Stimulated activated naive B cell treated with anti-CD40 and anti-IgM and Interleukin-4, amounts not matched to agents 10 μg/mL and 1 μg/mL and 100 μg/mL, for 72 hours (primary cell): Measurements from ENCODE around the gene PPP4R3A.
"Not testable (repeated sequence)": the region's sequence is repeated elsewhere in the genome, so short reads cannot be mapped to it uniquely, and the experiment has no call there.

Source experiments
- ATAC-seq, 2 donors: fragments of 150-1000 bp; cut with Tn5 transposase; replicated peaks; 2 replicates each; pipeline ENCODE4 v1.10.0; 2021; ENCODE audit warnings: moderate library complexity in 1 of 2
- DNase-seq: peaks from one replicate; pipeline ENCODE4 v3.0.0; 2021
- H3K27ac Mint-ChIP-seq: one replicate; pipeline ENCODE4 v1.8.0; 2022; ENCODE audit warnings: mild to moderate bottlenecking, mixed read lengths
- H3K27me3 Mint-ChIP-seq, 2 donors: one replicate each; pipeline ENCODE4 v1.8.0; 2022; ENCODE audit warnings: mixed read lengths in 2 of 2
- H3K36me3 Mint-ChIP-seq, 2 donors: one replicate each; pipeline ENCODE4 v1.8.0; 2022; ENCODE audit warnings: mixed read lengths in 2 of 2, mild to moderate bottlenecking in 1 of 2
- H3K4me1 Mint-ChIP-seq, 2 donors: one replicate each; pipeline ENCODE4 v1.8.0; 2022; ENCODE audit warnings: mixed read lengths in 2 of 2, mild to moderate bottlenecking in 1 of 2
- H3K4me3 Mint-ChIP-seq, 2 donors: one replicate each; pipeline ENCODE4 v1.8.0; 2022; ENCODE audit warnings: mild to moderate bottlenecking in 2 of 2, mixed read lengths in 2 of 2, moderate library complexity in 1 of 2
- H3K9me3 Mint-ChIP-seq, 2 donors: one replicate each; pipeline ENCODE4 v1.8.0; 2022; ENCODE audit warnings: mixed read lengths in 2 of 2, mild to moderate bottlenecking in 1 of 2

Gene PPP4R3A

DNA sequence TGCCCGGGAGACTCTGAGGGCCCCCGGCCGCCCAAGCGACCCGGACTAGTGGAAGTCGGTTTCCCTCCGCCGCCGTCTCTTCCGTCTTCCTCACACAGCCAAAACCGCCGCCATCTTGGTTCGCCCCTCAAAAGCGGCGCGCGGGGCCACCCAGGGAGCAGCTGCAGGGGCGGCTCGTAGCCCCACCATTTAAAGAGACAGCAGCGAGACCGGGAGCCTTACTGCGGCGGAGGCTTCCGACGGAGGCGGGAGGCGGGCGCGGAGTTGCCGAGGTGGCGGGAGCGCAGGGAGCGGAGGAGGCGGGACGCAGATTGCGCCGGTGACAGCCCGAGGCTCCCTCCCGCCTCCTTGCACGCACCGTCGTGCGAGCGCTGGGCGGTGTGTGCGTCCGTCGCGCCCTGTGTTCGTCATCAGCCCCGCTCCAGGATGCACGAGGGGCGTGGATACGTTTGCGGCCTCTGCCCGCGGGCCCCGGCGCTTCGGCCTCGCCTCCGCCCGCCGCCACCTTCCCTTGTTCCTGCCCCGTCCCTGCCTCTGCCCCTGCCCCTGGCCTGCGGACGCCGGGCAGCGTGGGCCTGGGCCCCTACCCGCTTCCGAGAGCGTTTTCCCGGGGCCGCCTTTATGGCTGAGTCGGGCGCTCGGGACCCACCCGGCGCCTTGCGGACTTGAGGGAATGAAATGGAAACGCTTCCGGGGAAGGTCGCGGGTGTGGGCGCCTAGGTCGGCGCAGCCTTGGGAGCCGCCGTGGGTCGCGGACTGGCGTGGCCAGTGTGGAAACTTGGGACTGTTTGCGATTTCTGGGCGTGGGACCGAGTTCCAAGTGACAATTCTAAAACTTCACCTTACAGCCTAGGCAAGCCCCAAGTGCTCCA is at the start of gene PPP4R3A:
TSS of gene PPP4R3A (minus strand) at position 140 of the 872 bp plus-strand sequence. CDS start 663 bp downstream, outside the sequence.
- Mint-ChIP-seq H3K9me3 (no peaks in the 10 kb centered on the region), H3K4me3 (peak within 1 kb of the TSS; percentile 88 to 97), H3K4me1 (peaks cover 8 to 19% of the 10 kb centered on the region in 2 donors), H3K36me3 (peaks cover 11 to 25% of the 10 kb centered on the region in 2 donors), H3K27ac (peak within 1 kb of the TSS; percentile 100), H3K27me3 (no peaks in the 10 kb centered on the region)
- ATAC-seq (peak; percentile 89 to 90), DNase-seq (peak; percentile 96)

DNA sequence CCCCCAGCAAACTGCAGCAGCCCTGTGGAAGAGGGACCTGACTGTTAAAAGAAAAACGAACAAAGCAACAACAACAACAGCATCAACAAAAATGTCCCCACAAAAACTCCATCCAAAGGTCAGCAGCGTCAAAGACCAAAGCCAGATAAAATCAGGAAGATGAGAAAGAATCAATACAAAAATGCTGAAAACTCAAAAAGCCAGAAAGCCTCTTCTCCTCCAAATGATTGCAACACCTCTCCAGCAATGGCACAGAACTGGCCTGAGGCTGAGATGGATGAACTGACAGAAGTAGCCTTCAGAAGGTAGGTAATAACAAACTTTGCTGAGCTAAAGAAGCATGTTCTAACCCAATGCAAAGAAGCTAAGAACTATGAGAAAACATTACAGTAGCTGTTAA is 45.4 kb upstream of the PPP4R3A start:
- no peak for ATAC-seq
- no peak overlapping the region for H3K27ac Mint-ChIP-seq
- peaks cover 5% of the 10 kb centered on the region in 2 donors for H3K9me3 Mint-ChIP-seq
- H3K27me3 Mint-ChIP-seq: peaks cover 31 to 40% of the 10 kb centered on the region in 2 donors
- DNase-seq: no peak
- no peaks in the 10 kb centered on the region for H3K4me1 Mint-ChIP-seq
- peaks cover 0 to 3% of the 10 kb centered on the region in 2 donors for H3K36me3 Mint-ChIP-seq
- no peak overlapping the region for H3K4me3 Mint-ChIP-seq

DNA sequence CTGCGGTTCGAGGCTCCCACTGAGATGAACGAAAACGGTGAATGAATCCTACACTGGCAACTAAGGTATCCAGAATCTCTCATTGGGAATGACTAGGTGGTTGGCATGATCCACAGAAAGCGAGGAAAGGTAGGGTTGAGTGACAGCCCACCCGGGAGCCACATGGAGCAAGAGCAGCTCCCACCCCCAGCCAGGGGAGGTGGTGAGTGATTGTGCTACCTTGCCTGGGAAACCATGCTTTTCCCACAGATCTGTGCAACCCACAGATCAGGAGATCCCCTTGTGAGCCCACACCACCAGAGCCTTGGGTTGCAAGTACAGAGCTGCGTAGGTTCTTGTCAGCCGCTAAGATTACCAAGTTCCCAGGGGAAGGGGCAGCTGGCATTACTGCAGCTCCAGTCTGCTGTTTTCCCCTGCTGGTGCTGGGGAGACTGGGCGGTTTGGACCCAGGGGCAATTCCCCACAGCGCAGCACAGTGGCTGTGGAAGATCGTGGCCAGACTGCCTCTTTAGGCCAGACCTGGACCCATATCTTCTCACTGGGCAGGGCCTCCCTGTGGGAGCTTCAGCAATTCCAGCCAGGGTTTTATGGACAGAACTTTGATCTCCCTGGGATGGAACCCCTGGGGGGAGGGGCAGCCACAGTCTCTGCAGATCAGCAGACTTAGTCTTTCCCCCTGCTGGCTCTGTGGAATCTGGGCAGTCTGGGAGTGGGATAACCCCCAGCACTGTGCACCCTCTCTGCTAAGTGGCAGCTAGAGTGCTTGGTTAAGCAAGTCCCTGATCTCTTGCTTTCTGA is 44.6 kb upstream of the PPP4R3A start:
- no peak for ATAC-seq
- DNase-seq: no peak
- Mint-ChIP-seq H3K36me3 (peaks cover 0 to 3% of the 10 kb centered on the region in 2 donors), H3K4me3 (no peak overlapping the region), H3K27ac (no peak overlapping the region), H3K27me3 (peaks cover 28 to 40% of the 10 kb centered on the region in 2 donors), H3K4me1 (no peaks in the 10 kb centered on the region), H3K9me3 (peaks cover 5% of the 10 kb centered on the region in 2 donors)

DNA sequence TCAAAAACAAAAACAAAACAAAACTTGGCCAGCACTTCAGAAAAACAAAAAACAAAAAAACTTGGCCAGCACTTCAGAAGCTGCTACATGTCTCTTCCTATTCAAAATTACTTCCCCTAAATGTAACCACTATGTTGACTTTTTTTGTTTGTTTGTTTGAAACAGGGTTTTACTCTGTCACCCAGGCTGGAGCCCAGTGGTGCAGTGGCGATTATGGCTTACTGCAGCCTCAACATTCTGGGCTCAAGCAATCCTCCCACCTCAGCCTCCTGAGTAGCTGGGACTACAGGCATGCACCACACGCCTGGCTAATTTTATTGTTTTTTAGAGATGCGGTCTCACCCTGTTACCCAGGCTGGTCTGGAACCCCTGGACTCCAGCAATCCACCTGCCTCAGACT is 38.0 kb upstream of the PPP4R3A start:
- Mint-ChIP-seq H3K9me3 (peaks cover 3% of the 10 kb centered on the region in 2 donors), H3K27ac (no peak overlapping the region), H3K4me1 (no peaks in the 10 kb centered on the region), H3K36me3 (peaks cover 0 to 3% of the 10 kb centered on the region in 2 donors), H3K4me3 (no peak overlapping the region), H3K27me3 (peaks cover 9 to 15% of the 10 kb centered on the region in 2 donors)
- ATAC-seq (no peak), DNase-seq (no peak)

DNA sequence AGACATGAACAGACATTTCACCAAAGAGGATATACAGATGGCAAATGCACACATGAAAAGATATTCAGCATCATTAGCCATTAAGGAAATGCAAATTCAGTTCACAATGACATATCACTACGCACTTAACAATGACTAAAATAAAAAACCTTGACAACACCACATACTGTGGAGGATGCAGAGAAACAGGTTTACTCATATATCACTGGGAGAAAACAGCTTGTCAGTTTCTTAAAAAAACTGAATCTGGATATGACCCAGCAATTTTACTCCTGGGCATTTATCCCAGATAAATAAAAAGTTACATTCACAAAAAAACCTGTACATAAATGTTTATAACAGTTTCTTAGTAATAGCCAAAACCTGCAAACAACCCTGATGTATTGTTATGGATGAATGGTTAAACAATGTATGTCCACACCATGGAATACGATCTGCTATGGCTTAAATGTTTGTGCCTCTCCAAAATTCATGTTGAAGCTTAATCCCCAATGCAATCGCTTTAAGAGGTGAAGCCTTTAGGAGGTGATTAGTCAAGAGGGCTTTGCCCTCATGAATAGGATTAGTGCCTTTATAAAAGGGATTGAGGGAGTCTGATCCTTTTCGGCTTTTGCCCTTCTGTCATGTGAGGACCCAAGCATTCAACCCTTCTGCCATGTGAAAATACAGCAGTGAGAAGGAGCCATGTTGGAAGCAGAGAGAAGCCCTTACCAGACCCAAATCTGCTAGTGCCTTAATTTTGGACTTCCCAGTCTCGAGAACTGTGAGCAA is 36.0 kb upstream of the PPP4R3A start:
- no peaks in the 10 kb centered on the region for H3K4me1 Mint-ChIP-seq
- no peak for ATAC-seq
- peaks cover 12 to 16% of the 10 kb centered on the region in 2 donors for H3K9me3 Mint-ChIP-seq
- no peak overlapping the region for H3K4me3 Mint-ChIP-seq
- DNase-seq: no peak
- no peak overlapping the region for H3K27ac Mint-ChIP-seq
- H3K27me3 Mint-ChIP-seq: peaks cover 10 to 21% of the 10 kb centered on the region in 2 donors
- peaks cover 0 to 8% of the 10 kb centered on the region in 2 donors for H3K36me3 Mint-ChIP-seq

DNA sequence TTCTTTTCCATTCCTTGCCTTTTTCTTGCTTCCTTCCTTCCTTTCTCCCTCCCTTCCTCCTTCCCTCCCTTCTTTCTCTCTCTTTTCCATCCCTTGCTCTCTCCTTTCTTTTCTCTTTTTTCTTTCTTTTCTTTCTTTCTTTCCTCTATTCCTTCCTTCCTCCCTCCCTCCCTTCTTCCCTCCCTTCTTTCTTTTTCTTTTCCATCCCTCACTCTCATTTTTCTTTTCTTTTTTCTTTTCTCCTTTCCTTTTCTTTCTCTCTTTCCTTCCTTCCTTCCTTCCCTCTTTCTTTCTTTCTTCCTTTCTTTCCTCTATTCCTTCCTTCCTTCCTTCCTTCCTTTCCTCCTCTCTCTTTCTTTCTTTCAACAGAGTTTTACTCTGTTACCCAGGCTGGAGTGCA is 35.1 kb upstream of the PPP4R3A start:
- DNase-seq: no peak
- Mint-ChIP-seq H3K4me1 (no peaks in the 10 kb centered on the region), H3K9me3 (peaks cover 20 to 23% of the 10 kb centered on the region in 2 donors), H3K27ac (no peak overlapping the region), H3K27me3 (peaks cover 18 to 25% of the 10 kb centered on the region in 2 donors), H3K4me3 (no peak overlapping the region), H3K36me3 (peaks cover 5 to 14% of the 10 kb centered on the region in 2 donors)
- no peak for ATAC-seq

DNA sequence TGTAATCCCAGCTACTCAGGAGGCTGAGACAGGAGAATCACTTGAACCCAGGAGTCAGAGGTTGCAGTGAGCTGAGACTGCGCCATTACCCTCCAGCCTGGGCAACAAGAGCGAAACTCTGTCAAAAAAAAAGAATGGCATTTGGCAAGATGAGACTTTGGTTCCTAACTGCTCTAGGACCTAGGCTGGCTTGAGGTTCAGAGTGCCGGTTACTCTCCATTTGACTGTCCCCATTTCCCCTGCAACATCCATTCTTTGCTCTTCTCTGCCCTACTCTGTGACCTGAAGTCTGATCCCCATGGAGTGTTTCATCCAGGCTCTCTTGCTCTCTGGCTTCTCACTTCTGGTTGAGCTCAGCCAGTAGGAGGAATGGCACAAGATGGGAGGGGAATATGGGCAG is 26.2 kb upstream of the PPP4R3A start:
- ATAC-seq: no peak
- H3K4me1 Mint-ChIP-seq: no peaks in the 10 kb centered on the region
- H3K4me3 Mint-ChIP-seq: no peak overlapping the region
- no peak for DNase-seq
- no peak overlapping the region for H3K27ac Mint-ChIP-seq
- peaks cover 9 to 25% of the 10 kb centered on the region in 2 donors for H3K27me3 Mint-ChIP-seq
- peaks cover 13 to 28% of the 10 kb centered on the region in 2 donors for H3K9me3 Mint-ChIP-seq
- H3K36me3 Mint-ChIP-seq: peaks cover 7 to 19% of the 10 kb centered on the region in 2 donors

DNA sequence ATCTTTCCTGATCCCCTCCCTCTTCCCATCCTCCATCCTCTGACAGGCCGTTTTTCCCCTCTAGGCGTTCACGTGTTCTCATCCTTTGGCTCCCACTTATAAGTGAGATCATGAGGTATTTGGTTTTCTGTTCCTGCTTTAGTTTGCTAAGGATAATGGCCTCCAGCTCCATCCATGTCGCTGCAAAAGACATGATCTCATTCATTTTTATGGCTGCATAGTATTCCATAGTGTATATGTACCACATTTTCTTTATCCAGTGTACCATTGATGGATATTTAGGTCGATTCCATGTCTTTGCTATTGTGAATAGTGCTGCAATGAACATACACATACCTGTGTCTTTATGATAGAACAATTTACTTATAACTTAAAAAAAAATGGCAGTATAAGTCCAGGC is 23.9 kb upstream of the PPP4R3A start:
- not testable (repeated sequence) for H3K36me3 Mint-ChIP-seq, DNase-seq, H3K4me3 Mint-ChIP-seq, H3K27ac Mint-ChIP-seq, ATAC-seq, H3K4me1 Mint-ChIP-seq
- peaks cover 5 to 10% of the 10 kb centered on the region in 2 donors for H3K9me3 Mint-ChIP-seq
- peaks cover 5 to 19% of the 10 kb centered on the region in 2 donors for H3K27me3 Mint-ChIP-seq

DNA sequence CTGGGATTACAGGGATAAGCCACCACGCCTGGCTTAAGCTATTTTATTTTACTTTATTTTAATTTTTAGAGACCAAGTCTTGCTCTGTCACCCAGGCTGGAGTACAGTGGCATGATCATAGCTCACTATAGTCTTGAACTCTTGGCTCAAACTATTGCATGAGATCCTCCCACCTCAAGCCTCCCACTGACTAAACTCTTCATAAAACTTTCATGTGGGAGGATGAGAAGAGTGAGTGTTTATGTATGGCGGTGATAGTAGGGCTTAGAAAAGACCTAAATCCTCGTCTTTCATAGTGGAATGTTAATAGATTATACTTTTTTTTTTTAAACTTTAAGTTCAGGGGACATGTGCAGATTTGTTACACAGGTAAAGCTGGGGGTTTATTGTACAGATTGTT is 23.5 kb upstream of the PPP4R3A start:
- Mint-ChIP-seq H3K9me3 (peaks cover 4 to 6% of the 10 kb centered on the region in 2 donors), H3K27me3 (peaks cover 5 to 19% of the 10 kb centered on the region in 2 donors), H3K4me3 (no peak overlapping the region), H3K36me3 (peaks cover 0 to 3% of the 10 kb centered on the region in 2 donors), H3K27ac (no peak overlapping the region), H3K4me1 (no peaks in the 10 kb centered on the region)
- ATAC-seq: no peak
- DNase-seq: no peak

DNA sequence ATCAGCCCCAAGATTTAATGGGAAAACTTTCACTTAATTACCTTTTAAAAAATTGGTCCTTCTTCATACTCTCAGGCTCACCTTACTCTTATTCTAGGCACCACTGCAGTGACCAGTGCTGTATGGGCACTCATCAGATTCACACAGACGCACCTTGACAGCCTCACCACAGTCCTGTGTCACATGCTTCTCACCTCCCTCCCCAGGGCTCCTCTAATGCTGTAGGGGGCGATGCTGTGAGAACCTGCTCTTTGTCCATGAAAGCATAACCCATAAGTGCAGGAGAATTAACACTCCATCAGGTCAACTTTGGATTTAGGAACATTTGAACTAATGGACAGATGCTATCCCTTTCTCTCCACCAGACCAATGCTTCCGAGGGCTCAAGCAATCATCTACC is 13.9 kb upstream of the PPP4R3A start:
- Mint-ChIP-seq H3K4me1 (peaks cover 0 to 2% of the 10 kb centered on the region in 2 donors), H3K9me3 (no peaks in the 10 kb centered on the region), H3K27me3 (peaks cover 3 to 12% of the 10 kb centered on the region in 2 donors), H3K36me3 (no peaks in the 10 kb centered on the region), H3K4me3 (no peak overlapping the region), H3K27ac (no peak overlapping the region)
- no peak for ATAC-seq
- DNase-seq: no peak

DNA sequence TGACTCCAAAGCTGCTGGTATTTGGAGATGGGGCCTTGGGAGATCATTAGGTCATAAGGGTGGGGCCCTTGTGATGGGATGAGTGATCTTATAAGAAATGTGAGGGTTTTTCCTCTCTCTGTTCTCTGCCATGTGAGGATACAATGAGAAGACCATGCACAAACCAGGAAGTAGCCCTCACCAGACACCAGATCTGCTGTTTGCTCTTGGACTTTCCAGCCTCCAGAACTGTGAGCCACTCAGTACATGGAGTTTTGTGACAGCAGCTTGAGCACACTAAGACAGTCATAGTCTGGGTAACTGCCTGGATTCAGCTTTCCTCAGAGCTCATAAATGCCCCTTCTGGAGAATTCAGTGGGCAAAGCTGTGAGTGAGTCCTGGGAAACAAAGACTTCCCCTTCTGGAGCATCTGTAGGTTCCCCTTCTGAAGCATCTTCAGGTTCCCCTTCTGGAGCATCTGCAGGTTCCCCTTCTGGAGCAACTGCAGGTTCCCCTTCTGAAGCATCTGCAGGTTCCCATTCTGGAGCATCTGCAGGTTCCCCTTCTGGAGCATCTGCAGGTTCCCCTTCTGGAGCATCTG is 11.0 kb upstream of the PPP4R3A start:
- no peaks in the 10 kb centered on the region for H3K36me3 Mint-ChIP-seq
- H3K9me3 Mint-ChIP-seq: no peaks in the 10 kb centered on the region

DNA sequence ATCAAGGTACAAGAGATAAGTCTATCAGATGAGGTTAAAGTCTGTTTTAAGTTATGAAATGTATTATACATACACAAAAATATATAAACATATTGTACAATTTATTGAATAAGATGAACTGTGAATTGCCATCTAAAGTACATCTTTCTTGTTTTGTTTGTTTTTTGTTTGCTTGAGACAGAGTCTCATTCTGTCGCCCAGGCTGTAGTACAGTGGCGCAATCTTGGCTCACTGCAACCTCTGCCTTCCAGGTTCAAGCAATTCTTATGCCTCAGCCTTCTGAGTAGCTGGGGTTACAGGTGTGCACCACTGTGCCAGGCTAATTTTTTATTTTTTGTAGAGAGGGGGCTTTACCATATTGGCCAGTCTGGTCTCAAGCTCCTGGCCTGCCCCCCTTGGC is 10.0 kb upstream of the PPP4R3A start:
- H3K4me3 Mint-ChIP-seq: no peak overlapping the region
- no peak overlapping the region for H3K27ac Mint-ChIP-seq
- no peaks in the 10 kb centered on the region for H3K9me3 Mint-ChIP-seq
- no peaks in the 10 kb centered on the region for H3K36me3 Mint-ChIP-seq
- ATAC-seq (no peak), DNase-seq (no peak)
- H3K4me1 Mint-ChIP-seq: peaks cover 0 to 2% of the 10 kb centered on the region in 2 donors
- H3K27me3 Mint-ChIP-seq: peaks cover 6 to 27% of the 10 kb centered on the region in 2 donors

More for the DNA sequence above, 11.0 kb upstream of the PPP4R3A start:
- peaks cover 6 to 23% of the 10 kb centered on the region in 2 donors for H3K27me3 Mint-ChIP-seq
- peaks cover 0 to 2% of the 10 kb centered on the region in 2 donors for H3K4me1 Mint-ChIP-seq
- ATAC-seq (no peak), DNase-seq (no peak)
- no peak overlapping the region for H3K4me3 Mint-ChIP-seq
- no peak overlapping the region for H3K27ac Mint-ChIP-seq

DNA sequence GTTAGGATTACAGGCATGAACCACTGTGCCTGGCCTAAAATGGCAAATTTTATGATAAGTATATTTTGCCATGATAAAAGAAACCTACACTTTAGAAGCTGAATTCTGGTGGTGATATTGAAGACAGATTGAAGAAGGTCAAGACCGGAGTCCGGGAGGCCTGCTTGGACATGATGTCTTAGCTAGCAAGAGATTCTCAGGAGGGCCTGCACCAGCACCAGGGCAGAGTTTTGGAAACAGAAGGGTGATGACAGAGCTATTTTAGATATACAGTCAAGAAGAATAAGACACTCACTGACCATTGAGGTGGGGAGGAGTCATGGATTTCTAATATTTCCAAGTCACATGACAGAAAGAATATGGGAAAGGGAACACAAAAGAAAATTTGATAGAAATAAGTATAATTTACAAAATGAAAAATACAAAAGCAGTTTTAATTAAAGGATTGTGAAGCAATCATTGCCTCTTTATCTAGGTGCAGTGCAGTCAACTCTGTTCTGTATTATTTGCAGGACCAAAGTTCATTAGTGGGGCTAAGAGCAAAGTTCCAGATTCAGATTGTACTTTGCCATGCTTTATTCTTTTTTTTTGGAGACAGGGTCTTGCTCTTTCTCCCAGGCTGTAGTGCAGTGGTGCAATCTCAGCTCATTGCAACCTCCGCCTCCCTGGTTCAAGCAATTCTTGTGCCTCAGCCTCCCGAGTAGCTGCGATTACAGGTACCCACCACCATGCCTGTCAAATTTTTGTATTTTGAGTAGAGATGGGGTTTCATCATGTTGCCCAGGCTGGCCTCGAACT is 9.3 kb upstream of the PPP4R3A start:
- H3K36me3 Mint-ChIP-seq: no peaks in the 10 kb centered on the region
- H3K9me3 Mint-ChIP-seq: no peaks in the 10 kb centered on the region
- no peak for ATAC-seq
- H3K27ac Mint-ChIP-seq: no peak overlapping the region
- peaks cover 6 to 20% of the 10 kb centered on the region in 2 donors for H3K27me3 Mint-ChIP-seq
- no peak overlapping the region for H3K4me3 Mint-ChIP-seq
- DNase-seq: no peak
- peaks cover 0 to 2% of the 10 kb centered on the region in 2 donors for H3K4me1 Mint-ChIP-seq
